Fibroblast of skin of abdomen (primary cell): ENCODE results near the gene PRKN.
"Not testable (repeated sequence)": the region's sequence is repeated elsewhere in the genome, so short reads cannot be mapped to it uniquely, and the experiment has no call there.

Experiments
- DNase-seq: peaks from one replicate; pipeline ENCODE4 v3.0.0-alpha.2; 2013

PRKN gene

GRCh38 chr6:161361529-161361928 lies 1366.0 kb downstream of the PRKN start:
- DNase-seq = no peak

- no peak for DNase-seq
These were observed 1367.0 kb downstream of the PRKN start for GRCh38 chr6:161360520-161360919.

GRCh38 chr6:161359618-161359945 lies 1368.0 kb downstream of the PRKN start:
- no peak for DNase-seq

- no peak for DNase-seq
These were observed 1371.3 kb downstream of the PRKN start for GRCh38 chr6:161356167-161356854.

GRCh38 chr6:161355696-161356095 lies 1371.9 kb downstream of the PRKN start:
- no peak for DNase-seq

- DNase-seq = no peak
These were observed 1372.6 kb downstream of the PRKN start for GRCh38 chr6:161354956-161355355.

- no peak for DNase-seq
These were observed 1373.2 kb downstream of the PRKN start for GRCh38 chr6:161354276-161354840.

GRCh38 chr6:161353208-161353613 lies 1374.4 kb downstream of the PRKN start:
- DNase-seq = peak; percentile 14

GRCh38 chr6:161351858-161352257 lies 1375.7 kb downstream of the PRKN start:
- no peak for DNase-seq

- DNase-seq = no peak
These were observed 1377.7 kb downstream of the PRKN start for GRCh38 chr6:161349886-161350285.

GRCh38 chr6:161348628-161348994 lies 1379.0 kb downstream of the PRKN start:
- DNase-seq = no peak

GRCh38 chr6:161347988-161348627 lies 1379.5 kb downstream of the PRKN start:
- DNase-seq = no peak

GRCh38 chr6:161347125-161347524 lies 1380.4 kb downstream of the PRKN start:
- DNase-seq = no peak

GRCh38 chr6:161346717-161347116 lies 1380.8 kb downstream of the PRKN start:
- no peak for DNase-seq

- DNase-seq = no peak
These were observed 1382.9 kb downstream of the PRKN start for GRCh38 chr6:161344626-161345025.

GRCh38 chr6:161342039-161342438 lies 1385.5 kb downstream of the PRKN start:
- no peak for DNase-seq

GRCh38 chr6:161341638-161342037 lies 1385.9 kb downstream of the PRKN start:
- no peak for DNase-seq

- no peak for DNase-seq
These were observed 1389.6 kb downstream of the PRKN start for GRCh38 chr6:161338015-161338414.

GRCh38 chr6:161336479-161336878 lies 1391.1 kb downstream of the PRKN start:
- no peak for DNase-seq

GRCh38 chr6:161333410-161333809 lies 1394.2 kb downstream of the PRKN start:
- no peak for DNase-seq

GRCh38 chr6:161331402-161332081 lies 1396.0 kb downstream of the PRKN start:
- not testable (repeated sequence) for DNase-seq

- DNase-seq = no peak
These were observed 1400.1 kb downstream of the PRKN start for GRCh38 chr6:161327360-161327953.

- no peak for DNase-seq
These were observed 1408.3 kb downstream of the PRKN start for GRCh38 chr6:161319231-161319630.
